Measurements from ENCODE around the gene CNP. TPM values are rescaled to one million over a fixed set of nuclear protein-coding genes. Genes with fewer than 3 reads are reported as not detected.

CNP gene
- total and polyA plus RNA-seq, 10 of the 15 experiments (the other 5 are each of a cell fraction or from before 2014, with no cell fraction given): 1.8 to 60.7 (median 31.4) TPM

DNA sequence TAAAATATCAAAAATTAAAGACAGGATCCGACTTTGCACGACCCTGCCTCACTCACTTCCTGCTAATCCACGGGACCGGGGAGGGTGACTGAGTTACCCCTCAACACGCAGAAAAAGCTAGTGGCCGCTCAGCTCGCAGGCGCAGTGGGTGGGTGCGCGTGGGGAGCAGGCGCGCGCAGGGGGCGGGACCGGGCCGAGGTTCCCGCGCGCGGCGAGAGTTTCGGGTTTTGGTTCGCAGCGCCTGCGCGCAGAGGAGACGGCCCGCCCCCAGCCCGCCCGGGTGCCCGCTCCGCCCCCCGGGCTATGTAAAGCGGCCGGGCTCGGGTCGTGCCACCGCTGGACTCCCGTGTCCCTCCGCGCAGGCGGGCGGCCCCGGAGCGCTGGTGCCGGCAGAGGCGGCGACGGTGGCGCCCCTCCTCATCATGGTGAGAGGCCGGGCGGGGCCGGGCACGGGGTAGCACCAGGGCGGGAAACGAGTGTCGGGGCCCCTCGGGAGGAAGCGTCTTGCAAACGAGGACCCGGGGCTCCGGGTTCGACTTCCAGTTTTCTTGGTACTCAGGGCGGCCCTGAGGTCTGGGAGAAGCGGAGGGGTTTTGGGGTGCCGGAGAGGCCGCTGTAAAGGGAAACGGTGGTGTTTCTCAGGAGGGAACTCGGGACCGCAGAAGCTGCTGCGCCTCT lies at the start of gene CNP (continued):
- TF ChIP-seq ZSCAN29 (IDR thresholded peaks at IDR 0.05) (0 out of 2 replicates have a peak, but pooled peaks have one; percentile 7), LARP7 (IDR thresholded peaks at IDR 0.05) (peak; percentile 52; the same call in 1 of the 2 replicates), MAX (IDR thresholded peaks at IDR 0.05; ENCODE audit: low read depth, low read length) (peak; percentile 84), BRCA1 (IDR thresholded peaks at IDR 0.05; ENCODE audit: low read depth, low read length) (peak; percentile 91), DPF2 (IDR thresholded peaks at IDR 0.05) (peak; percentile 81), HDAC2 (IDR thresholded peaks at IDR 0.05) (no peak), IKZF2 (IDR thresholded peaks at IDR 0.05) (0 out of 4 replicates have a peak, but pooled peaks of 1 of the 2 experiments have one; percentile 11), POLR2AphosphoS5 (IDR thresholded peaks at IDR 0.05; ENCODE audit: low read length) (peak; percentile 48; the same call in 1 of the 2 replicates), RELA (IDR thresholded peaks at IDR 0.05; ENCODE audit: borderline replicate concordance, partially characterized antibody) (no peak), RBBP5 (conservative IDR thresholded peaks at IDR 0.05) (no peak), JUND (IDR thresholded peaks at IDR 0.05; ENCODE audit: low read depth, low read length) (no peak), RB1 (IDR thresholded peaks at IDR 0.05; ENCODE audit: borderline replicate concordance) (peak; percentile 91; the same call in 1 of the 2 replicates), BACH1 (IDR thresholded peaks at IDR 0.05; ENCODE audit: borderline replicate concordance) (peak; percentile 75), SUPT20H (IDR thresholded peaks at IDR 0.05; ENCODE audit: borderline replicate concordance, control insufficient read depth, low read depth, low read length) (no peak), ZNF384 (IDR thresholded peaks at IDR 0.05; ENCODE audit: borderline replicate concordance, low read depth, low read length) (no peak), SMAD5 (IDR thresholded peaks at IDR 0.05; ENCODE audit: low read depth) (peak; percentile 67; the same call in 1 of the 2 replicates), ZNF207 (IDR thresholded peaks at IDR 0.05; ENCODE audit: borderline replicate concordance) (no peak; the same call in 1 of the 2 replicates), FOXK2 (IDR thresholded peaks at IDR 0.05) (no peak), CREB1 (IDR thresholded peaks at IDR 0.05; ENCODE audit: low read depth) (peak; percentile 4; the same call in 1 of the 2 replicates), FOS (IDR thresholded peaks at IDR 0.05; ENCODE audit: borderline replicate concordance, extremely low read depth, insufficient read length) (no peak), TCF3 (IDR thresholded peaks at IDR 0.05; ENCODE audit: borderline replicate concordance, insufficient read depth, low read depth, low read length) (0 out of 2 replicates have a peak, but pooled peaks have one; percentile 40), POLR2AphosphoS2 (IDR thresholded peaks at IDR 0.05; ENCODE audit: low read depth, low read length) (peak; percentile 78; the same call in 1 of the 2 replicates), NFIC (IDR thresholded peaks at IDR 0.05; ENCODE audit: low read depth, low read length) (no peak), MLLT1 (IDR thresholded peaks at IDR 0.05) (no peak), PAX8 (IDR thresholded peaks at IDR 0.05) (no peak), CHD2 (IDR thresholded peaks at IDR 0.05; ENCODE audit: borderline replicate concordance, low read depth, low read length) (peak; percentile 99), ATF7 (IDR thresholded peaks at IDR 0.05; ENCODE audit: low read depth) (no peak), GATAD2B (conservative IDR thresholded peaks at IDR 0.05; ENCODE audit: low read depth) (peak; percentile 77), ZNF24 (IDR thresholded peaks at IDR 0.05) (peak; percentile 57; the same call in 1 of the 2 replicates)
- TF ChIP-seq, protein P1, sequence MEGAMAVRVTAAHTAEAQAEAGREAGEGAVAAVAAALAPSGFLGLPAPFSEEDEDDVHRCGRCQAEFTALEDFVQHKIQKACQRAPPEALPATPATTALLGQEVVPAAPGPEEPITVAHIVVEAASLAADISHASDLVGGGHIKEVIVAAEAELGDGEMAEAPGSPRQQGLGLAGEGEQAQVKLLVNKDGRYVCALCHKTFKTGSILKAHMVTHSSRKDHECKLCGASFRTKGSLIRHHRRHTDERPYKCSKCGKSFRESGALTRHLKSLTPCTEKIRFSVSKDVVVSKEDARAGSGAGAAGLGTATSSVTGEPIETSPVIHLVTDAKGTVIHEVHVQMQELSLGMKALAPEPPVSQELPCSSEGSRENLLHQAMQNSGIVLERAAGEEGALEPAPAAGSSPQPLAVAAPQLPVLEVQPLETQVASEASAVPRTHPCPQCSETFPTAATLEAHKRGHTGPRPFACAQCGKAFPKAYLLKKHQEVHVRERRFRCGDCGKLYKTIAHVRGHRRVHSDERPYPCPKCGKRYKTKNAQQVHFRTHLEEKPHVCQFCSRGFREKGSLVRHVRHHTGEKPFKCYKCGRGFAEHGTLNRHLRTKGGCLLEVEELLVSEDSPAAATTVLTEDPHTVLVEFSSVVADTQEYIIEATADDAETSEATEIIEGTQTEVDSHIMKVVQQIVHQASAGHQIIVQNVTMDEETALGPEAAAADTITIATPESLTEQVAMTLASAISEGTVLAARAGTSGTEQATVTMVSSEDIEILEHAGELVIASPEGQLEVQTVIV (IDR thresholded peaks at IDR 0.05; ENCODE audit: borderline replicate concordance, partially characterized antibody): no peak
